Neuronal stem cell (in vitro differentiated cells): ENCODE measurements around the gene RNF224.
A peak's percentile ranks its signal among the peaks of the same experiment; 100 is the strongest.

Experiments
- DNase-seq: peaks from one replicate; pipeline ENCODE4 v3.0.0-alpha.2; 2013; ENCODE audit warnings: low spot score
- H2AFZ ChIP-seq: one replicate; pipeline ENCODE4 v1.6.1; 2013; ENCODE audit warnings: mild to moderate bottlenecking, low read length, inconsistent platforms
- H2AK5ac ChIP-seq: 2 replicates; pipeline ENCODE4 v1.6.1; 2013; ENCODE audit warnings: low read depth, mild to moderate bottlenecking, inconsistent platforms, low read length, moderate library complexity, mixed read lengths
- H2BK120ac ChIP-seq: 2 replicates; pipeline ENCODE4 v1.6.1; 2013; ENCODE audit warnings: low read depth, mild to moderate bottlenecking, inconsistent platforms, low read length, moderate library complexity, mixed read lengths
- H2BK12ac ChIP-seq: one replicate; pipeline ENCODE4 v1.6.1; 2013; ENCODE audit warnings: low read length, inconsistent platforms
- H2BK15ac ChIP-seq: 2 replicates; pipeline ENCODE4 v1.6.1; 2013; ENCODE audit warnings: mild to moderate bottlenecking, low read length, inconsistent platforms, mixed read lengths
- H2BK5ac ChIP-seq: one replicate; pipeline ENCODE4 v1.6.1; 2013; ENCODE audit warnings: inconsistent platforms, mild to moderate bottlenecking, low read length, moderate library complexity
- H3K14ac ChIP-seq: one replicate; pipeline ENCODE4 v1.6.1; 2013; ENCODE audit warnings: low read length, inconsistent platforms
- H3K18ac ChIP-seq: 2 replicates; pipeline ENCODE4 v1.6.1; 2013; ENCODE audit warnings: low read length, inconsistent platforms
- H3K23ac ChIP-seq: 2 replicates; pipeline ENCODE4 v1.6.1; 2013; ENCODE audit warnings: low read depth, mild to moderate bottlenecking, mixed read lengths, low read length, inconsistent platforms; ENCODE audit not compliant: poor library complexity
- H3K27ac ChIP-seq: replicated peaks from 3 replicates; pipeline ENCODE4 v1.5.1; 2013; ENCODE audit warnings: low read length, inconsistent platforms
- H3K27me3 ChIP-seq, 3 experiments: 2 replicates each; pipeline ENCODE4 v1.6.1; 2013; ENCODE audit warnings: low read length in 3 of 3, mild to moderate bottlenecking in 2 of 3, inconsistent platforms in 1 of 3, low read depth in 1 of 3, mixed read lengths in 1 of 3, moderate library complexity in 1 of 3; ENCODE audit not compliant: control insufficient read depth in 3 of 3, insufficient read depth in 3 of 3
- H3K36me3 ChIP-seq, 2 donors: replicated peaks in 1 of 2; 2 replicates each; pipeline ENCODE4 v1.6.1; 2013; ENCODE audit warnings: low read length in 2 of 2; ENCODE audit not compliant: control insufficient read depth in 2 of 2, insufficient read depth in 2 of 2
- H3K4ac ChIP-seq: 2 replicates; pipeline ENCODE4 v1.6.1; 2013; ENCODE audit warnings: inconsistent platforms, mild to moderate bottlenecking, low read length, moderate library complexity
- H3K4me1 ChIP-seq, 2 donors: 1 replicate in 1 of 2; 2 replicates in 1 of 2; pipeline ENCODE4 v1.6.1; 2013; ENCODE audit warnings: low read length in 2 of 2, low read depth in 1 of 2; ENCODE audit not compliant: control insufficient read depth in 2 of 2, insufficient read depth in 1 of 2
- H3K4me2 ChIP-seq: one replicate; pipeline ENCODE4 v1.6.1; 2013; ENCODE audit warnings: mild to moderate bottlenecking, low read length, inconsistent platforms; ENCODE audit not compliant: insufficient read depth, poor library complexity, severe bottlenecking
- H3K4me3 ChIP-seq, 2 donors: 2 replicates each; pipeline ENCODE4 v1.5.1; 2013; ENCODE audit warnings: low read length in 2 of 2, mild to moderate bottlenecking in 2 of 2, inconsistent platforms in 1 of 2, moderate library complexity in 1 of 2
- H3K79me1 ChIP-seq: one replicate; pipeline ENCODE4 v1.6.1; 2013; ENCODE audit warnings: low read depth, mild to moderate bottlenecking, inconsistent platforms, low read length, moderate library complexity
- H3K9ac ChIP-seq: one replicate; pipeline ENCODE4 v1.6.1; 2013; ENCODE audit warnings: mild to moderate bottlenecking, low read depth, low read length, inconsistent platforms; ENCODE audit not compliant: poor library complexity
- H3K9me3 ChIP-seq, 2 donors: replicated peaks in 1 of 2; 2 replicates each; pipeline versions ENCODE3 to v1.6.1; 2013; ENCODE audit warnings: low read length in 2 of 2, mild to moderate bottlenecking in 2 of 2, inconsistent platforms in 1 of 2, low read depth in 1 of 2, mixed read lengths in 1 of 2, moderate library complexity in 1 of 2; ENCODE audit not compliant: control insufficient read depth in 2 of 2, insufficient read depth in 1 of 2
- H4K8ac ChIP-seq: one replicate; pipeline ENCODE4 v1.6.1; 2013; ENCODE audit warnings: low read depth, mild to moderate bottlenecking, inconsistent platforms, low read length, moderate library complexity
- H4K91ac ChIP-seq: one replicate; pipeline ENCODE4 v1.6.1; 2013; ENCODE audit warnings: low read length, low read depth, mild to moderate bottlenecking, inconsistent platforms; ENCODE audit not compliant: poor library complexity
- WGBS, 2 donors: extraction: QIAGEN DNeasy Blood & Tissue Kit; methylation state at CpG; one replicate each; pipeline ENCODE4 v1.1.7; 2013; ENCODE audit warnings: missing lambda C conversion rate in 2 of 2, mixed read lengths in 1 of 2; ENCODE audit not compliant: insufficient read length in 2 of 2, insufficient replicate concordance in 1 of 2; ENCODE audit errors: extremely low coverage in 2 of 2; 5-methylcytosine and 5-hydroxymethylcytosine counted together

RNF224 gene

DNA sequence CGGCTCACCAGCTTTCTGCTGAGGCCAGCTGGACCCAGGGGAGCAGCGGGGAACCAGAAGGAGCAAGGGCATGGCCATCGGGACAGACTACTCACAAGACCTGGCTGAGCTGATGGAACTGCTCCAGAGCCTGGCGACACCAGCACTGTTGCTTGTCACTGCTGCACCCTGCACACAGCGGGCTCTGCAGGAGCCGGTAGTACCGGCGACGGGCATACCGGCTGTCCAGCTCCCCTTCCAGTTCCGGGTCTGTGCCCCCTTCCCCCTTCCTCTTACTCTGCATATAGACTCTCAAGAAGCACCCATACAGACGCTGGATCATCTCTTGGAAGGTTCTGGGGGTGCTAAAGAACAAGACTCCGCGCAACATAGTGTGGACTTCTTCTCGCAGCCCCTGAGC lies 39.9 kb upstream of the RNF224 start:
- Histone ChIP-seq H3K4ac (no peak overlapping the region), H4K8ac (no peak overlapping the region), H3K4me2 (peak overlapping the region; percentile 94), H3K27me3 (peaks cover 0 to 2% (median 0%) of the 10 kb centered on the region in 3 experiments), H2BK5ac (no peak overlapping the region), H3K9me3 (peaks cover 0 to 1% of the 10 kb centered on the region in 2 donors), H2AK5ac (no peak overlapping the region), H3K18ac (no peak overlapping the region), H3K27ac (no peak overlapping the region), H3K79me1 (peaks cover 27% of the 10 kb centered on the region), H3K9ac (no peak overlapping the region), H3K36me3 (peaks cover 30 to 72% of the 10 kb centered on the region in 2 donors), H3K23ac (no peak overlapping the region), H3K14ac (no peak overlapping the region), H3K4me1 (peaks cover 12 to 17% of the 10 kb centered on the region in 2 donors), H3K4me3 (peak overlapping the region; percentile 99 to 100), H4K91ac (no peak overlapping the region), H2BK12ac (no peak overlapping the region), H2BK120ac (no peak overlapping the region), H2BK15ac (no peak overlapping the region), H2AFZ (no peak overlapping the region)
- no peak for DNase-seq
- WGBS, 2 donors, result no CpG with 5 or more reads among the region's 15 CpGs

DNA sequence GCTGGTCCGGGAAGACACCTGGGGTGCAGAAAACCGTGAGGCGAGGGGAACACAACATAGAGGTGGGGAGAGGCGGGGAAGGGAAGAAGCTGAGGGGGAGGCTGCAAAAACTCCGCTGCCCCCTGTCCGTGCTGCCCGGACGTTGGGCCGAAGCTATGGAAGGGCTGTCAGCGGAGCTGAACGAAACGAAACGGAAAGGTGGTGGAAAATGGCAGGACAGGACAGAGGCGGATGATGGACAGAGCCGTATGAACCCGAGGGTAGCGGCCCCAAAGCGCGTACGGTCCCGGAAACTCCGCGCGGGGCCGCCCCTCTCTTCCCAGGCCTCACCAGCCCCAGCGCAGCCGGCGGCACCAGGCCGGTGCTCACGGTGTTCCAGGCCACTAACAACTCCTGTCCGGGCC lies 39.2 kb upstream of the RNF224 start:
- H3K27me3 ChIP-seq, result peaks cover 0 to 2% (median 0%) of the 10 kb centered on the region in 3 experiments
- peak overlapping the region; percentile 95 for H3K23ac ChIP-seq
- peak overlapping the region; percentile 78 for H3K4ac ChIP-seq
- H3K79me1 ChIP-seq, result peaks cover 28% of the 10 kb centered on the region
- peak overlapping the region; percentile 94 for H3K4me2 ChIP-seq
- no peak for DNase-seq
- WGBS, 2 donors, result no CpG with 5 or more reads among the region's 31 CpGs
- peak overlapping the region; percentile 82 for H3K14ac ChIP-seq
- H2AK5ac ChIP-seq, result peak overlapping the region; percentile 93
- H2BK15ac ChIP-seq, result no peak overlapping the region
- H3K27ac ChIP-seq, result no peak overlapping the region
- peak overlapping the region; percentile 99 to 100 for H3K4me3 ChIP-seq
- no peak overlapping the region for H2BK120ac ChIP-seq
- peaks cover 24 to 67% of the 10 kb centered on the region in 2 donors for H3K36me3 ChIP-seq
- H3K9me3 ChIP-seq, result peaks cover 0 to 1% of the 10 kb centered on the region in 2 donors
- peak overlapping the region; percentile 89 for H3K18ac ChIP-seq
- H3K4me1 ChIP-seq, result peaks cover 12 to 17% of the 10 kb centered on the region in 2 donors
- peak overlapping the region; percentile 98 for H4K8ac ChIP-seq
- H4K91ac ChIP-seq, result no peak overlapping the region
- H2AFZ ChIP-seq, result peak overlapping the region; percentile 95
- H2BK12ac ChIP-seq, result no peak overlapping the region
- peak overlapping the region; percentile 95 for H3K9ac ChIP-seq
- H2BK5ac ChIP-seq, result peak overlapping the region; percentile 78

DNA sequence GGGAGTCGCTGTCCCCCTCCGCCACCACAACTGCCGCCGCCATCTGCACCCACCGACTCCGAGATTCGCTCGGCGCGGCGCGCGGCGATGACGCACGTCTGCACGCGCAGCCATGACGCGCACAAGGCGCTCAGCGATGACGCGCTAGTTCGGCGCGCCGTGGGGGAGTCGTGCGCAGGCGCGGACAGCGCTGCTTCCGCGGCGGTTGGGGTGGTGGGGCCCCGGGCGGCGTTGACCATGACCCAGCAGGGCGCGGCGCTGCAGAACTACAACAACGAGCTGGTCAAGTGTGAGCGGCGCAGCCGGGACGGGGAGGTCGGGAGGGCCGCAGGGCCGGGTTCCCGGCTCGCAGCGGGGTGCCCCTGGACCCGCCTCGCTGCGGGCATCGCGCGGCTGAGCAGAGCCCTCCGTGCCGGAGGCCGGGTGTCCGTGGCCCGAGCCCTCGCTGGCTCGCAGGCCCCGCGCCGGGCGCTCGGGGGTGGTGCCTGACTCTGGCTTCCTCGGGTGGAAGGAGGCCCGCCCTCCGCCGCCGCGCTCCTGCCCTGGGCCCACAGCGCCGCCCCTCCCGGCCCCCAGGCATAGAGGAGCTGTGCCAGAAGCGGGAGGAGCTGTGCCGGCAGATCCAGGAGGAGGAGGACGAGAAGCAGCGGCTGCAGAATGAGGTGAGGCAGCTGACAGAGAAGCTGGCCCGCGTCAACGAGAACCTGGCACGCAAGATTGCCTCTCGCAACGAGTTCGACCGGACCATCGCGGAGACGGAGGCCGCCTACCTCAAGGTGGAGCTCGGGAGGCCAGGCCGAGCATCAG lies 38.6 kb upstream of the RNF224 start, which contains the start of the genes ANAPC2 and SSNA1:
Gene ANAPC2, minus strand, starts transcription at position 71 of the 807 bp plus-strand sequence. Its CDS starts 28 bp downstream, at position 43.
Gene SSNA1, plus strand, starts transcription at position 187 of the 807 bp plus-strand sequence. Its CDS starts 51 bp downstream, at position 238.
- Histone ChIP-seq H2BK12ac (no peak within 1 kb of the TSS), H3K14ac (peak within 1 kb of the TSS; percentile 82), H3K23ac (peak within 1 kb of the TSS; percentile 95), H3K4ac (peak within 1 kb of the TSS; percentile 78), H3K9me3 (peaks cover 0 to 1% of the 10 kb centered on the region in 2 donors), H4K91ac (no peak within 1 kb of the TSS), H2BK5ac (peak within 1 kb of the TSS; percentile 78), H4K8ac (peak within 1 kb of the TSS; percentile 98), H2AK5ac (peak within 1 kb of the TSS; percentile 93), H3K36me3 (peaks cover 18 to 61% of the 10 kb centered on the region in 2 donors), H3K4me3 (peak within 1 kb of the TSS; percentile 99 to 100), H3K27me3 (peaks cover 0 to 2% (median 0%) of the 10 kb centered on the region in 3 experiments), H2BK15ac (no peak within 1 kb of the TSS), H2AFZ (peak within 1 kb of the TSS; percentile 95), H3K4me2 (peak within 1 kb of the TSS; percentile 94), H3K9ac (peak within 1 kb of the TSS; percentile 95), H3K27ac (no peak within 1 kb of the TSS), H3K18ac (peak within 1 kb of the TSS; percentile 92), H3K4me1 (peaks cover 12 to 17% of the 10 kb centered on the region in 2 donors), H2BK120ac (no peak within 1 kb of the TSS), H3K79me1 (peaks cover 32% of the 10 kb centered on the region)
- peak; percentile 93 for DNase-seq
- no CpG with 5 or more reads among the region's 98 CpGs for WGBS, 2 donors
